ENCODE measurements around the gene CRADD. TPM values are rescaled to one million over a fixed set of nuclear protein-coding genes. Genes with fewer than 3 reads are reported as not detected.

Gene CRADD
- total RNA-seq, 1 donor from 2014 or later: 19.1 TPM

GRCh38 chr12:93772003-93772700, 95.0 kb downstream of the CRADD start:
- Histone ChIP-seq H3K36me3 (ENCODE audit: control insufficient read depth, insufficient read depth, low read length) (no peaks in the 10 kb centered on the region), H3K27me3 (ENCODE audit: control insufficient read depth, insufficient read depth, low read length) (no peaks in the 10 kb centered on the region), H3K4me3 (ENCODE audit: low read depth, low read length) (no peak overlapping the region)
- DNase-seq (ENCODE audit: low read depth): no peak
- no peak for TF ChIP-seq CTCF (IDR thresholded peaks at IDR 0.05; ENCODE audit: insufficient read depth, low read length, poor library complexity, severe bottlenecking)

- H3K4me3 ChIP-seq (ENCODE audit: low read depth, low read length): no peak overlapping the region
- DNase-seq (ENCODE audit: low read depth): no peak
- no peak for TF ChIP-seq CTCF (IDR thresholded peaks at IDR 0.05; ENCODE audit: insufficient read depth, low read length, poor library complexity, severe bottlenecking)
- H3K36me3 ChIP-seq (ENCODE audit: control insufficient read depth, insufficient read depth, low read length): no peaks in the 10 kb centered on the region
- no peaks in the 10 kb centered on the region for H3K27me3 ChIP-seq (ENCODE audit: control insufficient read depth, insufficient read depth, low read length)
Observed at GRCh38 chr12:93773122-93773871, 96.1 kb downstream of the CRADD start.

DNA sequence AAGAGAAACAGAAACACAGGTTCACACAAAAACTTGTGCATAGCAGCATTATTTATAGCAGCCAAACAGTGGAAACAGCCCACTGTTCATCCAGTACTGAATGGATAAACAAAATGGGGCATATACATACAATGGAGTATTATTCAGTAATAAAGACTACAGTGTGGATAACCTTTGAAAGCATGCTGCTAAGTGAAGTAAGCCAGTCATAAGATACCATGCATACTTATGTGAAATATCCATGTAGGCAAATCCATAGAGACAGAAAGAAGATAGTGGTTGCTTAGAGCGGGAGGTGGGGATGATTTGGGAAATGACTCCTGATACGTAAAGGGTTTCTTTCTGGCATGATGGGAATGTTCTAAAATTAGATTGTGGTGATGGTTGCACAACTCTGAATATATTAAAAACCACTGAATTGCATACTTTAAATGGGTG, 99.4 kb downstream of the CRADD start:
- DNase-seq (ENCODE audit: low read depth): no peak
- no peak for TF ChIP-seq CTCF (IDR thresholded peaks at IDR 0.05; ENCODE audit: insufficient read depth, low read length, poor library complexity, severe bottlenecking)
- Histone ChIP-seq H3K4me3 (ENCODE audit: low read depth, low read length) (no peak overlapping the region), H3K27me3 (ENCODE audit: control insufficient read depth, insufficient read depth, low read length) (no peaks in the 10 kb centered on the region), H3K36me3 (ENCODE audit: control insufficient read depth, insufficient read depth, low read length) (no peaks in the 10 kb centered on the region)

DNA sequence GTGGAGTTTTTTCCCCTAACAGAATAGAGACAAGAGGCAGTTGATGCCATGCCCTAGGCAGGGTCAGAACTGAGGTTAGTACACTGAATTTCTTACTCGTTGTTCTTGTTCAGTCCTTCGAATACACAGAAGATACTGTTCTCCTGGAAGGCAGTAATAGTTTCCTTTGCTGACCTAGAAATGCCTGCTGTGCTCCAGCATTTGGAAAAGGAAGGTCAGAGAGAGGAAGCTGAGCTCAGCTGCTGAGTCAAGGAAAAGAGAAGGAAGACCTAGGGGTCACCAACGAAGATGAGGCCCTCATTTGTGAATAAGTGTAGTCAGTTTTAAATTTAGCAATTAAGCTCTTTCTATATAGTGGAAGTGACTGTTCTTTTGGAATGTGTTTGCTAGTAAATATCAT, 100.1 kb downstream of the CRADD start:
- no peak for TF ChIP-seq CTCF (IDR thresholded peaks at IDR 0.05; ENCODE audit: insufficient read depth, low read length, poor library complexity, severe bottlenecking)
- no peak overlapping the region for H3K4me3 ChIP-seq (ENCODE audit: low read depth, low read length)
- no peaks in the 10 kb centered on the region for H3K27me3 ChIP-seq (ENCODE audit: control insufficient read depth, insufficient read depth, low read length)
- no peak for DNase-seq (ENCODE audit: low read depth)
- no peaks in the 10 kb centered on the region for H3K36me3 ChIP-seq (ENCODE audit: control insufficient read depth, insufficient read depth, low read length)

- no peak for TF ChIP-seq CTCF (IDR thresholded peaks at IDR 0.05; ENCODE audit: insufficient read depth, low read length, poor library complexity, severe bottlenecking)
- Histone ChIP-seq H3K36me3 (ENCODE audit: control insufficient read depth, insufficient read depth, low read length) (no peaks in the 10 kb centered on the region), H3K27me3 (ENCODE audit: control insufficient read depth, insufficient read depth, low read length) (no peaks in the 10 kb centered on the region), H3K4me3 (ENCODE audit: low read depth, low read length) (no peak overlapping the region)
- no peak for DNase-seq (ENCODE audit: low read depth)
Observed at GRCh38 chr12:93778306-93778705, 101.1 kb downstream of the CRADD start.

All from kidney epithelial cell (primary cell).